ENCODE data around the gene ATP5F1E.

DNA sequence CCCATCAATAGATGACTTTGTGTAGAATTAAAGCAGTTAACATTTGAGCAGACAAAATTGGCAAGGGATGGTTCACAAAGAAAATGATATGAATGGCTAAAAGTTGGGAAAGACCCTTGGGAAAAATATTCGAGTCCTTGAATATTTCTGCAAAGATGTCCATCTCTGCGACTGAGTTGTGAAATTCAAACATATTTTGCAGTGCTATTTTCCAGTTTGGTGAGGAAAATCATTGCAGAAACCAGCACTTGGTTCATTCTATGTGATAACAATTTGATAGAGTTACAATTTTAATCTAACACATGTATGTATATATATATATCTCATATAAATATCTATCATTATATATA lies 16.5 kb upstream of the ATP5F1E start:
- TF ChIP-seq, protein P1, sequence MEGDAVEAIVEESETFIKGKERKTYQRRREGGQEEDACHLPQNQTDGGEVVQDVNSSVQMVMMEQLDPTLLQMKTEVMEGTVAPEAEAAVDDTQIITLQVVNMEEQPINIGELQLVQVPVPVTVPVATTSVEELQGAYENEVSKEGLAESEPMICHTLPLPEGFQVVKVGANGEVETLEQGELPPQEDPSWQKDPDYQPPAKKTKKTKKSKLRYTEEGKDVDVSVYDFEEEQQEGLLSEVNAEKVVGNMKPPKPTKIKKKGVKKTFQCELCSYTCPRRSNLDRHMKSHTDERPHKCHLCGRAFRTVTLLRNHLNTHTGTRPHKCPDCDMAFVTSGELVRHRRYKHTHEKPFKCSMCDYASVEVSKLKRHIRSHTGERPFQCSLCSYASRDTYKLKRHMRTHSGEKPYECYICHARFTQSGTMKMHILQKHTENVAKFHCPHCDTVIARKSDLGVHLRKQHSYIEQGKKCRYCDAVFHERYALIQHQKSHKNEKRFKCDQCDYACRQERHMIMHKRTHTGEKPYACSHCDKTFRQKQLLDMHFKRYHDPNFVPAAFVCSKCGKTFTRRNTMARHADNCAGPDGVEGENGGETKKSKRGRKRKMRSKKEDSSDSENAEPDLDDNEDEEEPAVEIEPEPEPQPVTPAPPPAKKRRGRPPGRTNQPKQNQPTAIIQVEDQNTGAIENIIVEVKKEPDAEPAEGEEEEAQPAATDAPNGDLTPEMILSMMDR (IDR thresholded peaks at IDR 0.05), result no peak
- no peak for TF ChIP-seq EP300 (IDR thresholded peaks at IDR 0.05)

All from upper lobe of left lung (tissue), 4 donors.